Lower leg skin (tissue), 3 donors: ENCODE results near the gene MED31.

Experiments used
- CTCF ChIP-seq, 3 donors: fragments of 450-650 bp; IDR thresholded peaks; one replicate each; pipeline ENCODE4 v1.5.1; 2016; ENCODE audit warnings: antibody characterized with exemption in 3 of 3, mild to moderate bottlenecking in 3 of 3, moderate library complexity in 2 of 3
- POLR2A ChIP-seq, 2 donors: fragments of 450-650 bp; IDR thresholded peaks; one replicate each; pipeline ENCODE4 v1.6.1; 2016 to 2017; ENCODE audit warnings: antibody characterized with exemption in 2 of 2, mild to moderate bottlenecking in 1 of 2, moderate library complexity in 1 of 2

- TF ChIP-seq CTCF (IDR thresholded peaks at IDR 0.05): peak in 1 of 3 donors; percentile 46
- no peak for TF ChIP-seq POLR2A (IDR thresholded peaks at IDR 0.05)
These were observed 48.9 kb upstream of the MED31 start for GRCh38 chr17:6699997-6700947.
